HCT116 (cell line): Measurements from ENCODE around the gene LRRN2. TPM values are rescaled to one million over a fixed set of nuclear protein-coding genes. Genes with fewer than 3 reads are reported as not detected.

ENCODE experiments used
- ATAC-seq: fragments of 200-7000 bp; cut with Tn5 transposase; 2 replicates; pipeline ENCODE4 v1.9.1; 2020; ENCODE audit warnings: mild to moderate bottlenecking, moderate library complexity
- BruUV-seq: library from RNA; stranded (reverse); fragments of 400-500 nt; replicated peaks from 2 replicates; lab custom pipeline; 2021; lab: Mats Ljungman, UMichigan
- CTCF ChIA-PET: fragments of 300-600 bp; sonication (Branson Sonifier 250); formaldehyde crosslinking; loops from one replicate; lab custom pipeline; 2021; ENCODE audit warnings: antibody characterized with exemption; lab: Charles Lee
- POLR2A ChIA-PET: fragments of 300-600, 350-600 bp; sonication (Branson Sonifier 250); formaldehyde crosslinking; loops from one replicate; lab custom pipeline; 2021; ENCODE audit warnings: antibody characterized with exemption; lab: Charles Lee
- RAD21 ChIA-PET, 2 experiments: fragments of 300-600 bp; sonication (Branson Sonifier 250); formaldehyde crosslinking; loops; one replicate each; lab custom pipeline; 2023; ENCODE audit warnings: low total read pairs in 2 of 2; ENCODE audit not compliant: uncharacterized antibody in 2 of 2, unreplicated experiment in 2 of 2, low non-redundant PET in 1 of 2; lab: Charles Lee
- DNase-seq: peaks from one replicate; pipeline ENCODE4 v3.0.0-alpha.2; 2010; ENCODE audit warnings: low read depth, low spot score
- H2AFZ ChIP-seq: fragments of 200-600 bp; shearing (Covaris generic), sonication (generic); 2 replicates; pipeline ENCODE4 v1.6.1; 2017; ENCODE audit warnings: low read depth, mixed run types, mixed read lengths, antibody characterized with exemption, low read length; ENCODE audit not compliant: poor library complexity, severe bottlenecking
- H3K27ac ChIP-seq: 2 replicates; pipeline ENCODE4 v1.5.1; 2012; ENCODE audit warnings: low read depth, low read length
- H3K27me3 ChIP-seq: fragments of 200-600 bp; sonication (generic); 2 replicates; pipeline ENCODE4 v1.6.1; 2016; ENCODE audit warnings: mixed run types, low read length, mixed read lengths; ENCODE audit not compliant: insufficient read depth
- H3K36me3 ChIP-seq, 2 experiments: fragments of 200-500 bp in 1 of 2; fragments of 200-600 bp in 1 of 2; sonication (Bioruptor generic) in 1 of 2; sonication (generic) in 1 of 2; 2 replicates each; pipeline versions ENCODE4 v1.5.1 to v1.6.1; 2014 to 2016; ENCODE audit warnings: low read length in 2 of 2, inconsistent platforms in 1 of 2, mixed read lengths in 1 of 2, mixed run types in 1 of 2; ENCODE audit not compliant: insufficient read depth in 2 of 2, control insufficient read depth in 1 of 2
- H3K4me1 ChIP-seq, 2 experiments: fragments of 200-600 bp in 1 of 2; sonication (generic) in 1 of 2; 2 replicates each; pipeline versions ENCODE4 v1.5.1 to v1.6.1; 2012 to 2017; ENCODE audit warnings: low read length in 2 of 2, inconsistent platforms in 1 of 2, mild to moderate bottlenecking in 1 of 2, mixed read lengths in 1 of 2, mixed run types in 1 of 2, moderate library complexity in 1 of 2; ENCODE audit not compliant: insufficient read depth in 2 of 2, control insufficient read depth in 1 of 2
- H3K4me2 ChIP-seq: fragments of 200-600 bp; sonication (generic); 2 replicates; pipeline ENCODE4 v1.6.1; 2017; ENCODE audit warnings: mixed run types, low read length, mixed read lengths
- H3K4me3 ChIP-seq, 2 experiments: fragments of 200-600 bp in 1 of 2; sonication (generic) in 1 of 2; replicated peaks in 1 of 2; 2 replicates each; pipeline ENCODE4 v1.5.1; 2011 to 2016; ENCODE audit warnings: low read length in 2 of 2, control low read depth in 1 of 2, low read depth in 1 of 2, mild to moderate bottlenecking in 1 of 2, mixed read lengths in 1 of 2, mixed run types in 1 of 2
- H3K79me2 ChIP-seq: fragments of 200-600 bp; sonication (generic); 2 replicates; pipeline ENCODE4 v1.6.1; 2017; ENCODE audit warnings: mild to moderate bottlenecking, mixed run types, low read length, moderate library complexity, mixed read lengths; ENCODE audit not compliant: insufficient read depth
- H3K9ac ChIP-seq: fragments of 200-600 bp; sonication (generic); 2 replicates; pipeline ENCODE4 v1.6.1; 2016; ENCODE audit warnings: low read length, mixed read lengths
- H3K9me2 ChIP-seq: fragments of 200-600 bp; sonication (generic), shearing (Covaris generic); 2 replicates; pipeline ENCODE4 v1.6.1; 2017; ENCODE audit warnings: mixed run types, mild to moderate bottlenecking, moderate library complexity; ENCODE audit not compliant: insufficient read depth
- H3K9me3 ChIP-seq, 2 experiments: fragments of 200-500 bp in 1 of 2; fragments of 200-600 bp in 1 of 2; sonication (Bioruptor generic) in 1 of 2; sonication (generic) in 1 of 2; 2 replicates each; pipeline ENCODE4 v1.6.1; 2014 to 2017; ENCODE audit warnings: low read length in 2 of 2, mixed read lengths in 2 of 2, inconsistent platforms in 1 of 2, low read depth in 1 of 2, mild to moderate bottlenecking in 1 of 2, mixed run types in 1 of 2, moderate library complexity in 1 of 2; ENCODE audit not compliant: control insufficient read depth in 1 of 2, insufficient read depth in 1 of 2
- H4K20me1 ChIP-seq: fragments of 200-600 bp; sonication (generic), shearing (Covaris generic); 2 replicates; pipeline ENCODE4 v1.6.1; 2017; ENCODE audit warnings: mixed run types, mild to moderate bottlenecking, moderate library complexity; ENCODE audit not compliant: insufficient read depth
- EZH2 ChIP-seq: fragments of 200-600 bp; sonication (generic); IDR thresholded peaks from 2 replicates; pipeline ENCODE4 v1.6.1; 2017; ENCODE audit warnings: antibody characterized with exemption, mixed run types
- EZH2phosphoT487 ChIP-seq: fragments of 200-600 bp; IDR thresholded peaks from 2 replicates; pipeline ENCODE4 v1.6.1; 2018; ENCODE audit warnings: antibody characterized with exemption, borderline replicate concordance
- REST ChIP-seq: IDR thresholded peaks from 2 replicates; pipeline ENCODE4 v1.6.1; 2012; ENCODE audit warnings: low read depth
- SRF ChIP-seq: IDR thresholded peaks from 2 replicates; pipeline ENCODE4 v1.6.1; 2012; ENCODE audit warnings: low read depth
- intact Hi-C: fragments of 100-400 bp; cut with micrococcal nuclease; formaldehyde crosslinking; loops from 2 replicates; pipeline ENCODE4 v1.10.0; 2022
- total RNA-seq: library from RNA; stranded (reverse); gene quantifications from one replicate; pipeline ENCODE4 v1.2.1, GENCODE V29; 2021; ENCODE audit not compliant: unreplicated experiment
- TF ChIP-seq, protein P1 (sequence below): IDR thresholded peaks from 2 replicates; pipeline ENCODE4 v1.6.1; 2012

LRRN2 gene
- total RNA-seq, 1 experiment from 2014 or later: 3.2 TPM

- Histone ChIP-seq H3K9me3 (no peaks in the 10 kb centered on the region), H3K4me2 (no peak overlapping the region), H3K4me3 (no peak overlapping the region), H2AFZ (no peak overlapping the region), H4K20me1 (no peaks in the 10 kb centered on the region), H3K9ac (no peak overlapping the region), H3K36me3 (no peaks in the 10 kb centered on the region), H3K27me3 (peaks cover 15% of the 10 kb centered on the region; the same call in 1 of the 2 replicates), H3K27ac (no peak overlapping the region), H3K9me2 (no peaks in the 10 kb centered on the region), H3K4me1 (peaks cover 4 to 14% of the 10 kb centered on the region in 2 experiments; a peak in 1 of 4 replicates), H3K79me2 (no peaks in the 10 kb centered on the region)
- ChIA-PET RAD21 (no interaction called here), CTCF (no interaction called here), POLR2A (no interaction called here)
- DNase-seq (no peak), ATAC-seq (no peak)
- TF ChIP-seq EZH2: no peak
- TF ChIP-seq SRF: no peak
- TF ChIP-seq, protein P1, sequence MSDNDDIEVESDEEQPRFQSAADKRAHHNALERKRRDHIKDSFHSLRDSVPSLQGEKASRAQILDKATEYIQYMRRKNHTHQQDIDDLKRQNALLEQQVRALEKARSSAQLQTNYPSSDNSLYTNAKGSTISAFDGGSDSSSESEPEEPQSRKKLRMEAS: no peak
- no peak for TF ChIP-seq EZH2phosphoT487
- no TSS peak for BruUV-seq
- intact Hi-C loops: no loop called here
Measured at GRCh38 chr1:204711947-204712701, 26.6 kb upstream of the LRRN2 start.

GRCh38 chr1:204711103-204711946 is 25.8 kb upstream of the LRRN2 start:
- Histone ChIP-seq H3K4me3 (no peak overlapping the region), H3K4me1 (peaks cover 4 to 14% of the 10 kb centered on the region in 2 experiments; a peak in 1 of 4 replicates), H3K9ac (no peak overlapping the region), H3K9me2 (no peaks in the 10 kb centered on the region), H3K79me2 (no peaks in the 10 kb centered on the region), H3K27me3 (peaks cover 15% of the 10 kb centered on the region; the same call in 1 of the 2 replicates), H3K27ac (no peak overlapping the region), H3K4me2 (no peak overlapping the region), H3K36me3 (no peaks in the 10 kb centered on the region), H2AFZ (no peak overlapping the region), H3K9me3 (no peaks in the 10 kb centered on the region), H4K20me1 (no peaks in the 10 kb centered on the region)
- TF ChIP-seq, protein P1: no peak
- TF ChIP-seq REST: no peak
- ATAC-seq (no peak), DNase-seq (no peak)
- intact Hi-C loops: no loop called here
- POLR2A ChIA-PET: no interaction called here
- no TSS peak for BruUV-seq
- RAD21 ChIA-PET: no interaction called here
- CTCF ChIA-PET: no interaction called here
